Measurements from ENCODE around the gene PIM1. TPM values are rescaled to one million over a fixed set of nuclear protein-coding genes. Genes with fewer than 3 reads are reported as not detected.
"Not testable (repeated sequence)": the region's sequence is repeated elsewhere in the genome, so short reads cannot be mapped to it uniquely, and the experiment has no call there.

Gene PIM1
- total RNA-seq, 1 donor from 2014 or later, result 12.8 TPM

DNA sequence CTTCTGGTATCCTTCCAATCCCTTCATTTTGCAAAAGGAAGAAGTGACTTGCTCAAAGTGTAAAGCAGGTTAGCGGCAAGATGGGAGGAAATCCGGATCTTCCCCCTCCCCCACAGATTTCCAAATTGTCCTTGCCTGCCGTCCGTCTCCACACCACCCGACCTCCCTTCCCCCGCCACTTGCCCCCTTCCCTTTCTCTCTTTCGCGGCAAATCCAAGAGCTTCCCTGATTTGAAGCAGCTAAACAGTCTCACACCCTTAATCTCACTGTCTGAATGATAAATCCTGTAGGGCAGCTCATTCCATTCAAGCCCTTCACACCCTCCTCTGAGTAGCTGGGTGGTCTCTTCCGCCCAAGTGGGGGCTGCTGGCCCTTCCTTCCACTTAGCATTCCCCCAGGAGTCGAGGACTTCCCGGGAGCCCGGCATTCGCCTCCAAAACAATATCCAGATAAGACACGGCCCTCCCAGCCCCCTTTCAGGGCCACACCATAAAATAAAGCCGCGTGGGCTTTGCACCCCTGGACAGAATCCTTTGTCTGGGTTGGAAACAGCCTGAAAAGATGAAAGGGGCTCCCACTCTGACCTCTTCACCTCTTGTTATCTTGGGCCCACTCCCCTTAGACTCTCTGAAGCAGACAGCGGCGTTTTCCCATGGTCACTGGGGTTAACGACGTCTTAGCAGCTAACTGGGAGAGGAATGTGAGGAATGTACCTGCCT lies 44.0 kb upstream of the PIM1 start:
- TF ChIP-seq, protein P1, sequence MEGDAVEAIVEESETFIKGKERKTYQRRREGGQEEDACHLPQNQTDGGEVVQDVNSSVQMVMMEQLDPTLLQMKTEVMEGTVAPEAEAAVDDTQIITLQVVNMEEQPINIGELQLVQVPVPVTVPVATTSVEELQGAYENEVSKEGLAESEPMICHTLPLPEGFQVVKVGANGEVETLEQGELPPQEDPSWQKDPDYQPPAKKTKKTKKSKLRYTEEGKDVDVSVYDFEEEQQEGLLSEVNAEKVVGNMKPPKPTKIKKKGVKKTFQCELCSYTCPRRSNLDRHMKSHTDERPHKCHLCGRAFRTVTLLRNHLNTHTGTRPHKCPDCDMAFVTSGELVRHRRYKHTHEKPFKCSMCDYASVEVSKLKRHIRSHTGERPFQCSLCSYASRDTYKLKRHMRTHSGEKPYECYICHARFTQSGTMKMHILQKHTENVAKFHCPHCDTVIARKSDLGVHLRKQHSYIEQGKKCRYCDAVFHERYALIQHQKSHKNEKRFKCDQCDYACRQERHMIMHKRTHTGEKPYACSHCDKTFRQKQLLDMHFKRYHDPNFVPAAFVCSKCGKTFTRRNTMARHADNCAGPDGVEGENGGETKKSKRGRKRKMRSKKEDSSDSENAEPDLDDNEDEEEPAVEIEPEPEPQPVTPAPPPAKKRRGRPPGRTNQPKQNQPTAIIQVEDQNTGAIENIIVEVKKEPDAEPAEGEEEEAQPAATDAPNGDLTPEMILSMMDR (IDR thresholded peaks at IDR 0.05), result no peak
- Mint-ChIP-seq H3K36me3 (ENCODE audit: unreplicated experiment) (no peaks in the 10 kb centered on the region), H3K27me3 (ENCODE audit: unreplicated experiment) (no peaks in the 10 kb centered on the region), H3K9me3 (ENCODE audit: unreplicated experiment) (no peaks in the 10 kb centered on the region), H3K4me1 (ENCODE audit: unreplicated experiment) (peaks cover 32% of the 10 kb centered on the region), H3K4me3 (ENCODE audit: unreplicated experiment) (peak overlapping the region; percentile 18), H3K27ac (ENCODE audit: unreplicated experiment) (peak overlapping the region; percentile 73)
- DNase-seq (ENCODE audit: extremely low spot score, unreplicated experiment), result no peak

DNA sequence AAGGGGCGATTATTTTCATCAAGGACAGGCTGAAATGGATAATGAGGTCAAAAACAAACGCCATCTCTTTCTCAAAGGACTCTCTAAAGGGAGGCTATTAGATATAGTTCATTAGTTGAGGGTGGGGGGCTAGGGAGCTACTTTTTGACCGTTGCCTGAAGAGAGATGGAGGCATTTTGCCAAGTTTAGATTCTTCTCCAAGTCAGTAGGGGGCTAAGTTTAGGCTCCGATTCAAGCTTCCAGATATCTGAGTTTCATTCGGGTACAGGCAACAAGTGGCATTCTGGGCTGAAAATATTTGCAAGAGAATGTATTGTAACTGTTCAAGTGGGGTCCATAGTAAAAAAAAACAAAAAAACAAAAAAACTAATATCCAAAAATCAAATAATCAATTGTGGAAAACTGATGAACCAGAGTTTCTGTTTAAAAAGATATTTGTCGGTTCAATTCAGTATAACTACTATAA lies 43.4 kb upstream of the PIM1 start:
- Mint-ChIP-seq H3K4me3 (ENCODE audit: unreplicated experiment) (peak overlapping the region; percentile 17), H3K27ac (ENCODE audit: unreplicated experiment) (peak overlapping the region; percentile 73), H3K4me1 (ENCODE audit: unreplicated experiment) (peaks cover 37% of the 10 kb centered on the region), H3K36me3 (ENCODE audit: unreplicated experiment) (no peaks in the 10 kb centered on the region), H3K27me3 (ENCODE audit: unreplicated experiment) (no peaks in the 10 kb centered on the region), H3K9me3 (ENCODE audit: unreplicated experiment) (no peaks in the 10 kb centered on the region)
- DNase-seq (ENCODE audit: extremely low spot score, unreplicated experiment), result no peak
- TF ChIP-seq, protein P1 (IDR thresholded peaks at IDR 0.05), result no peak

DNA sequence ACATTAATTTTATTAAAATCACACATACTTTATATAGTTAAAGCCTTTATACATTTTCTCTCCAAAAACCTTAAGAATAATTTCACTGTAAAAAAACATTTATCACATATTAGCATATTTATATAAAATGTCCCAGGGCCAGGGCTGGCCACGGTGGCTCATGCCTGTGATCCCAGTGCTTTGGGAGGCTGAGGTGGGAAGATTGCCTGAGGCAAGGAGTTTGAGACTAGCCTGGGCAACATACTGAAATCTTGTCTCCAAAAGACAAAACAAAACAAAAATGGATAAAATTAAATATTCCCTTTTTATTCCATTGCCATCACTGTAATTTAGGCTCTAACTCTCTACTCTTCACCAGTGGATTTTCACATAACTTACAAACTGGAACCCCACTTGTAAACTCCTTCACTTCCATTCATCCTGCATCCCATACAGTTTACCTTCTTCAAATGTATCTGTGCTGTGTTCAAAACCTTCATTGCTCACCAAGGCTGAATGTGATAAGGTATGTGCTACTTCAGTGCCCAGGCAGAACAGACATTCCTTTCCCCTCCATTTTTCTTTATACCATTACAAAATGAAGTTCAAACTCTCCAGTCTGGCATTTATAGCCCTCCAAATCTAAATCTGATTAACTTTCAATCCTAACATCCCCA lies 42.9 kb upstream of the PIM1 start:
- no peak for DNase-seq (ENCODE audit: extremely low spot score, unreplicated experiment)
- Mint-ChIP-seq H3K36me3 (ENCODE audit: unreplicated experiment) (no peaks in the 10 kb centered on the region), H3K4me1 (ENCODE audit: unreplicated experiment) (peaks cover 41% of the 10 kb centered on the region), H3K27me3 (ENCODE audit: unreplicated experiment) (no peaks in the 10 kb centered on the region), H3K9me3 (ENCODE audit: unreplicated experiment) (no peaks in the 10 kb centered on the region), H3K4me3 (ENCODE audit: unreplicated experiment) (no peak overlapping the region), H3K27ac (ENCODE audit: unreplicated experiment) (no peak overlapping the region)
- TF ChIP-seq, protein P1 (IDR thresholded peaks at IDR 0.05), result no peak

DNA sequence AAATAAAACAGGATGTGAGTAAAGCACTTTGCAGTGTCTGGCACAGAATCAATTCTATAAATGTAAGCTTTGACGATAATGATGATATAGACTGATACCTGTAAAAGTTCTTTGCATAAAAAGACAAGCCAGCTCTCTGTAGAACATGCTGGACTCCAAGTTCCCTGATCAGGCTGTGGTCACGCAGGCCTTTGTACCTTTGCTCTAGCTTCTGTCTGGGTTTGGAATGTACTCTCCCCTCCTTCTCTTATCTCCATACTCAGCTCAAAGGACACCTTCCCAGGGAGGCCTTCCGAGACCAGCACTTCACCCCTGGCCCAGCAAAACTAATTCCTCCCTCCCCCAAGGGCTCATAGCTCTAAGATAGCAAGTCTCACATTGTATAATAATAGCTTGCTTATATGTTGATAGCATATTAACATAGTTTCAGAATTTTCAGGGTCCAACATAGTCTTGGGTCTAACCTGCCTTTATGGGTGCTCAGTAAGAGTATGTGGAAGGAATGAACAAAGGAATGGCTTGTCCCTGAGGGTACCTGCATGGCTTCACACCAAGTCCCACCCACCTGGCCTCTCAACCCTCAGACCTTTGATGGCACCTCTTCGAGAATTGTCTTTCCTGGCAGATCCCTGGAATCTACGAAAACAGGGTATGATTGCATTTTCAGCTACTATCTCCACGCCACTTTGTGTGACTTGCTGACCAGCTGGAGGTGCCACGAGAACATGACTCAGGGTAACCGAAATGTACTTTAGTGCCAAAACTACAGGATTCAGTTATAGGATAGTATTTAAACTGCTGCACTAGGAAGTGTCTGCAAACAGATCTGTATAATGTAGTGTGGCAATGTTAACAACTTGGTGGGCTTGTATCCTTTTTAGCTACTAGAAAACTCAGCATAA lies 41.7 kb upstream of the PIM1 start:
- H3K9me3 Mint-ChIP-seq (ENCODE audit: unreplicated experiment), result no peaks in the 10 kb centered on the region
- no peak for DNase-seq (ENCODE audit: extremely low spot score, unreplicated experiment)
- no peaks in the 10 kb centered on the region for H3K36me3 Mint-ChIP-seq (ENCODE audit: unreplicated experiment)
- H3K27me3 Mint-ChIP-seq (ENCODE audit: unreplicated experiment), result no peaks in the 10 kb centered on the region
- H3K27ac Mint-ChIP-seq (ENCODE audit: unreplicated experiment), result peak overlapping the region; percentile 64
- H3K4me3 Mint-ChIP-seq (ENCODE audit: unreplicated experiment), result no peak overlapping the region
- TF ChIP-seq, protein P1 (IDR thresholded peaks at IDR 0.05), result peak; percentile 8
- H3K4me1 Mint-ChIP-seq (ENCODE audit: unreplicated experiment), result peaks cover 37% of the 10 kb centered on the region

DNA sequence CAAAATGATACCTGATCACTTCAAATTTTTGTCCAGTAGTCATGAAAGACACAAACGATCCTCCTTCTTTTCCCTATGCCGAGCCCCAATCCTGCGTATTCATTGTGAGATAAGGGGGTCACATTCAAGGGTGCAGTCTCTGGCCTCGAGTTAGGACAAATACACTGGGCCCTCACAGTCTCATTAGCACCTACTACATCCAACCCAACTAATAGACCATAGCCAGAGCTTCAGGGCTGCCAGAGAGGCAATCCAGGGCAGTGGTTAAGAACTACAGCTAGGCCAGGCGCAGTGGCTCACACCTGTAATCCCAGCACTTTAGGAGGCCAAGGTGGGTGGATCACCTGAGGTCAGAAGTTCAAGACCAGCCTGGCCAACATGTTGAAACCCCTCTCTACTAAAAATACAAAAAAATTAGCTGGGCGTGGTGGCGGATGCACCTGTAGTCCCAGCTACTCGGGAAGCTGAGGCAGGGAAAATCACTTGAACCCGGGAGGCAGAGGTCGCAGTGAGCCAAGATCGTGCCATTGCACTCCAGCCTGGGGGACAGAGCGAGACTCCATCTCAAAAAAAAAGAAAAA lies 41.0 kb upstream of the PIM1 start:
- not testable (repeated sequence) for H3K27ac Mint-ChIP-seq (ENCODE audit: unreplicated experiment); H3K36me3 Mint-ChIP-seq (ENCODE audit: unreplicated experiment)

More for the DNA sequence above, 41.0 kb upstream of the PIM1 start:
- H3K27me3 Mint-ChIP-seq (ENCODE audit: unreplicated experiment); H3K9me3 Mint-ChIP-seq (ENCODE audit: unreplicated experiment); H3K4me3 Mint-ChIP-seq (ENCODE audit: unreplicated experiment); DNase-seq (ENCODE audit: extremely low spot score, unreplicated experiment): not testable (repeated sequence)
- peaks cover 37% of the 10 kb centered on the region for H3K4me1 Mint-ChIP-seq (ENCODE audit: unreplicated experiment)
